Aorta (tissue), 5 donors: ENCODE data around the gene SLC16A6. TPM values are rescaled to one million over a fixed set of nuclear protein-coding genes. Genes with fewer than 3 reads are reported as not detected.
"Not testable (repeated sequence)": the region's sequence is repeated elsewhere in the genome, so short reads cannot be mapped to it uniquely, and the experiment has no call there.

Source experiments
- ATAC-seq: fragments of 200-7000 bp; cut with Tn5 transposase; one replicate; pipeline ENCODE4 v1.9.1; 2022; ENCODE audit warnings: moderate library complexity; ENCODE audit not compliant: low FRiP score
- DNase-seq, 2 donors: peaks; one replicate each; pipeline ENCODE4 v3.0.0-alpha.2; 2020
- H3K27ac ChIP-seq, 2 donors: one replicate each; pipeline ENCODE4 v1.5.1; 2013; ENCODE audit warnings: low read length in 2 of 2, mild to moderate bottlenecking in 2 of 2, moderate library complexity in 2 of 2, control low read depth in 1 of 2, inconsistent platforms in 1 of 2, low read depth in 1 of 2
- H3K27me3 ChIP-seq, 2 donors: one replicate each; pipeline ENCODE4 v1.6.1; 2013; ENCODE audit warnings: control low read depth in 1 of 2, low read length in 1 of 2, mild to moderate bottlenecking in 1 of 2, moderate library complexity in 1 of 2; ENCODE audit not compliant: insufficient read depth in 2 of 2, control insufficient read depth in 1 of 2
- H3K36me3 ChIP-seq, 2 donors: one replicate each; pipeline ENCODE4 v1.6.1; 2013; ENCODE audit warnings: control low read depth in 1 of 2, low read length in 1 of 2, mild to moderate bottlenecking in 1 of 2; ENCODE audit not compliant: insufficient read depth in 2 of 2, control insufficient read depth in 1 of 2
- H3K4me1 ChIP-seq, 2 donors: one replicate each; pipeline ENCODE4 v1.6.1; 2013; ENCODE audit warnings: low read length in 2 of 2, control low read depth in 1 of 2, mild to moderate bottlenecking in 1 of 2, moderate library complexity in 1 of 2; ENCODE audit not compliant: insufficient read depth in 2 of 2, control insufficient read depth in 1 of 2
- H3K4me3 ChIP-seq, 2 donors: one replicate each; pipeline ENCODE4 v1.5.1; 2013; ENCODE audit warnings: low read length in 2 of 2, control low read depth in 1 of 2, mild to moderate bottlenecking in 1 of 2
- H3K9me3 ChIP-seq: one replicate; pipeline ENCODE4 v1.6.1; 2013; ENCODE audit warnings: mild to moderate bottlenecking, low read length; ENCODE audit not compliant: control insufficient read depth
- WGBS, 2 donors: extraction: QIAGEN DNeasy Blood & Tissue Kit; methylation state at CpG; one replicate each; pipeline ENCODE4 v1.1.7; 2013; 5-methylcytosine and 5-hydroxymethylcytosine counted together
- intact Hi-C, 2 donors: fragments of 100-400 bp; cut with DNase I; formaldehyde crosslinking; loops; one replicate each; pipeline versions ENCODE4 v1.14.2 to v1.15.0; 2022
- polyA plus RNA-seq, 2 donors: library from polyadenylated mRNA; stranded (reverse); fragments of 200-250 nt; gene quantifications; one replicate each; pipeline ENCODE4 v1.2.3, GENCODE V29; 2013
- total RNA-seq, 2 donors: library from RNA; stranded (reverse); fragmentation: NEBNext Ultra II Directional; extraction: Animal tissue kit (Norgen Biotek cat#: 25700); gene quantifications; one replicate each; pipeline ENCODE4 v1.2.1, GENCODE V29; 2021
- donor health status: healthy with polysubstance abuse.
- donor health status: Bipolar disorder and iron deficiency.
- donor health status: DM: no; HTN: no; CAD: no.
- donor health status: DM: no; HTN: no; CAD: no.
- donor health status: DM: yes; HTN: yes; CAD: no.

SLC16A6 gene
- total and polyA plus RNA-seq, 4 donors: 0.38 to 5.4 (median 0.51) TPM; not detected in 1

DNA sequence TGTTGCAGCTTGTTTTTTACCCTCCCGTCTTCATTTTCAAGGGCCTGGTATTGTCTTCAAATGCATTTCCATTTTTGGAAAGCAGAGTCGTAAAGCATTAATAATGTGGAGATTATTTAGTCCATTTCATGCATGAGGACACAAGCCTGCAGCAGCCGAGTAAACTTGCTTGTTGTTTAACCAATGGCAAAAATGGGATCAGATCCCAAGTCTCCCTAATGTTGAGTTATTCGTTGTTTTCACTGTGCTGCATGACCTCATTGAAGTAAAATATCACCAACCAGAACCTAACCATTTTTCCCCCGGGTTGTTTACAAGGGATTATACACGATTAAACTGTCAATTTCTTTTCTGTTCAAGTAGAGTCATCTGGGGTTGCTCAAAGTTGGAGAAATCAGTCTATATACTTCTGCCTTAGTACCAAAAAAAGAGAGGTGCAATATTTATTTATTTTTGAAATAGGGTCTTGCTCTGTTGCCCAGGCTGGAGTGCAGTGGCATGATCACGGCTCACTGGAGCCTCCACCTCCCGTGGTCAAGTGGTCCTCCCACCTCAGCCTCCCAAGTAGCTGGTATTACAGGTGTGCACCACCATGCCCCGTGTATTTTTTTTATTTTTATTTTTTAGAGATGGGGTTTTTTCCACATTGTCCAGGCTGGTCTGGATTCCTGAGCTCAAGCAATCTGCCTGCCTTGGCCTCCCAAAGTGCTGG, 30.7 kb downstream of the SLC16A6 start:
- WGBS, 2 donors: 75 to 83% methylated on average over 9 of the region's 9 CpGs
- DNase-seq (no peak), ATAC-seq (no peak)
- H3K4me1 ChIP-seq: peaks cover 0 to 2% of the 10 kb centered on the region in 2 donors
- intact Hi-C loops: loop anchor here (5.0 to 10.0 kb wide), 5 partner anchors 137 to 505 kb away; no protein-coding TSS in a partner anchor
- no peaks in the 10 kb centered on the region for H3K27me3 ChIP-seq
- peaks cover 3 to 6% of the 10 kb centered on the region in 2 donors for H3K36me3 ChIP-seq
- no peak overlapping the region for H3K27ac ChIP-seq
- no peaks in the 10 kb centered on the region for H3K9me3 ChIP-seq
- H3K4me3 ChIP-seq: no peak overlapping the region

DNA sequence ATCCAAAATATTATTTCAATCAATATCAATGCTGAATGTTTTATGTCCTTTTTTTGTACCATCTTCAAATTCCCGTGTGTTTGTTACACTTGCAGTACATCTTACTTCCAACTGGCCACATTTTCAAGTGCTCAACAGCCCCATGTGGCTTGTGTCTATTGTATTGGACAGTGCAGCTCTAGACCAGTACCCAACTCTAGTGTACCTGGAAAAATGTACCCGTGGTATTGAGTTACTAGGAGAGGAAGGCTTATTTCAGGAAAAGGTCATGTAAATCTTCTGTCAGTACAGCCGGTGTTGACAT, 31.3 kb downstream of the SLC16A6 start:
- ATAC-seq, intact Hi-C loops, H3K27ac ChIP-seq, H3K4me3 ChIP-seq, H3K9me3 ChIP-seq, H3K36me3 ChIP-seq, DNase-seq, H3K27me3 ChIP-seq, H3K4me1 ChIP-seq: not testable (repeated sequence)
- WGBS, 2 donors: 91 to 94% methylated on average over 3 of the region's 3 CpGs

DNA sequence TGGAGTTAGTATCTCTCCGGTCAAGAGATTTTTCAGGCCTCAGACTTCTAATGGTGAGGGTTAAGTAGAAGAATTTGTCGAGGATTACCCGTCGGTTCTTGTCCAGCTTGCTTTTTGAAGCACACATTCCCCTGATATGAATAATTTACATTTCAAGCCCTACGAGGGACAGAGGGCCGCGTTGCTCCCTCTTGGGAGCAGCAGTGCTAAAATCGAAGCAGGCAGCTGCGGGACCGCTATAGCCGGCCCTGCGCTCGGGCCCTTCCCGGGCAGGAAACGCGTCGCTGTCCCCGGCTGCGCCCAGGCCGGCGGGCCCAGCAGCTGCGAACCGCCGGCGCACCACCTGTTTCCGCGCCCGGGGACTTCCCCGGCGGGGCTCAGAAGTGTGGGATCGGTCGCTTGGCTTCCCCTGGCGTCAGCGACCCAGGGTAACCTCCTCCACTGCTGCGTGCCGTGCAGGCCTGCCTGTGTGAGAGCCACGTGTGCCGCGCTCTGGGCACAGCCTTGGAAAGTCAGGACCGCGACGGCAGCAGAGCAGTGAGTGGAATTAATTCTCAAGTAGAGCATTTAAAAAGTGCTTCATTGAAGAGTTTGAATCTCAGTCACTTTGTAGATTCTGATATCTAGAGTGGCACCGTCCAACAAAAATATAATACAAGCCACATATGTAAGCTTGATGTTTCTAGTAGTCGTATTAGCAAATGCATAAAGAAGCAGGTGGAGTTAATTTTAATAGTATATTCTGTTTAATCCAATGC, 31.9 kb downstream of the SLC16A6 start:
- H3K27ac ChIP-seq: peak overlapping the region in 1 of 2 donors; percentile 33
- peak in 1 of 2 donors; percentile 82 for DNase-seq
- H3K4me1 ChIP-seq, H3K4me3 ChIP-seq, H3K9me3 ChIP-seq, intact Hi-C loops, H3K36me3 ChIP-seq, H3K27me3 ChIP-seq: not testable (repeated sequence)
- ATAC-seq: peak; percentile 88
- WGBS, 2 donors: 8 to 10% methylated on average over 29 to 41 of the region's 44 CpGs

DNA sequence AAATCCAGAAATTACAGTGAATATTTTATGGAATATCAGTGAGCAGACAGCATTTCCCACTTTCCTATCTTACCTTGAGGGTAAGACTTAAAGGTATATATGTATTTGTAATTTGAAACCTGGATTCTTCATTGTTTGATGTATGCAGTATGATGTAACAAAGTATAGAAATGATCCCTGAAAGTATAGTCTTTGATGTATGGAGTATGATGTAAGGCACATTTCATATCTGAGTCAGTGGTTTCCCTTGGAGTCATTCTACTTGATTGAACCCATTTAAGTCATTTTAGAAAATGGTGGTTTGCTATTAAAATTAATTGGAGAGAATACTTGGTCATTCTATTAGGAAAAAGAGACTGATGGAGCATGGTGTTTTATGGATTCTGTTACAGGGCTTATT, 33.0 kb downstream of the SLC16A6 start:
- peaks cover 0 to 3% of the 10 kb centered on the region in 2 donors for H3K4me1 ChIP-seq
- intact Hi-C loops: no loop called here
- H3K27ac ChIP-seq: no peak overlapping the region
- H3K4me3 ChIP-seq: no peak overlapping the region
- peaks cover 9% of the 10 kb centered on the region in 2 donors for H3K36me3 ChIP-seq
- H3K27me3 ChIP-seq: no peaks in the 10 kb centered on the region
- no peaks in the 10 kb centered on the region for H3K9me3 ChIP-seq
- ATAC-seq (no peak), DNase-seq (no peak)

DNA sequence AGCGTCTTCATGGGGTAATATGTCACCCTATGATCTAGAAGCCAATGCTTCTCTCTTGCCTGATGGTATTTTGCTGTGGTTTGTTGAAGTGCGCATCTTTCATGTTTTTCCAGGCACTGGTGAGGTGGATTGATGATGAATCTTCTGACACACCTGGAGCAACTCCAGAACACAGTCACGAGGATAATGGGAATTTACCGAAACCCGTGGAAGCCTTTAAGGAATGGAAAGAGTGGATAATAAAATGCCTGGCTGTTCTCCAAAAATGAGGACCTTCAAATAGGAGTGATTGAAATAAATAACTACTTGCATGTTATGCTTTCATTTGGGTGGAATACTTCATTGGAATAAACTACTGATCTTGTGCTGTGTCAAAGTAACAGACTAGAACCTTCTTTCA, 34.2 kb downstream of the SLC16A6 start:
- H3K4me1 ChIP-seq, H3K27ac ChIP-seq, H3K27me3 ChIP-seq, ATAC-seq, intact Hi-C loops, H3K36me3 ChIP-seq, H3K4me3 ChIP-seq, DNase-seq, H3K9me3 ChIP-seq: not testable (repeated sequence)
- WGBS, 2 donors: 76 to 81% methylated on average over 5 of the region's 5 CpGs

DNA sequence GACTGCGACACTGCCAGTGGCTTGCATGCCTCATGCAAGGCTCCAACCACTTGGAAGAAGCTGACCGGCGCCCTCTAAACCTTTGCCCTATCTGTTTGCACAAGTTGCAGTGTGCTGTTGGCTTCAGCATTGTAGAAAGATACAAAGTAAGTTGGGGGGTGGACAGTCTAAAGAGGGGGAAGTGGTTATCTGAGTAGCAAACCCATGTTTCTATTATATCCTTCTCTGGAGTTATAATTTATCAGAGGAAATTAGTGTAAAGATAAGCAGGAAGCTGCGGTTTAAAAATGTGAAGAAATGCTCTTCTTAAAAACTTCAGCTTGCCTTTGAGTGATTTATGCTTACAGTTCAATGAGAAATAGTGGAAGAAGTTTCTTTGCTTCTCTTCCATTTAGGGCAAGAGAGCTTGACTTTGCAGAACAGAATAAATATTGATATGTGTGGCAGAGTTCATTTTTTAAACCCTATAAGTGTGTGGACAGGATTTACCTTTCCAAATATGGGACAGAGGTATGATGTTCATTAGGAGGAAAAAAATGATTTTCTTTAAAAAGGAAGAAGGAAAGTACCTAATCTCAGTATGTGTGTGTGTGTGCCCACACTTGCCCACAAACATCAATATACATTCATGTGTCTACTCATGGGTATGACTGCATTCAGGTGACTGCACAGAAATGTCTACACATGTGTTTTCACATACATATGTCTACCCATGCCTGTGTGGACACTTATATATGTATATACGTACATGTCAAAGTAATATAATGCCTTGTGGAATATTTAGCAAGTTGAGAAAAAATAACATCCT, 35.0 kb downstream of the SLC16A6 start:
- no peak for ATAC-seq
- intact Hi-C loops: no loop called here
- peak overlapping the region in 1 of 2 donors; percentile 38 for H3K27ac ChIP-seq
- H3K36me3 ChIP-seq: peaks cover 9% of the 10 kb centered on the region in 2 donors
- no peak for DNase-seq
- no peaks in the 10 kb centered on the region for H3K27me3 ChIP-seq
- no peak overlapping the region for H3K4me3 ChIP-seq
- H3K9me3 ChIP-seq: no peaks in the 10 kb centered on the region
- 82 to 84% methylated on average over 5 of the region's 5 CpGs for WGBS, 2 donors
- H3K4me1 ChIP-seq: peaks cover 0 to 3% of the 10 kb centered on the region in 2 donors

DNA sequence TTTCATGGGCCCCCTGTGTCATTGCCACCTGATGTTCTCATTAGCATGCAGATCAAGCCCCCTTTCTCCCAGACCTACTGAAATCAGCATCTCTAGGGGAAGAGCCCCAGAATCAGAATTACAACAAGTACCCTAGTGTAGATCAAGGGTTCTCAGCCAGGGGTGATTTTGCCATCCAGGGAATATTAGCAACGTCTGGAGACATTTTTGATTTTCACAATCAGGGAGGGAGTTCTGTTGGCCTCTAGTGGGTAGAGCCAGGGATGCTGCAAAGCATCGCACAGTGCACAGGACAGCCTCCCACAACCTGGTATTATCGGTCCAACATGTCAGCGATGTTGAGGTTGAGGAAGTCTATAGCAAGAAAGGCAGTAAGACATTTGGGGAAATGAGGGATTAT, 35.8 kb downstream of the SLC16A6 start:
- Histone ChIP-seq H3K27me3 (no peaks in the 10 kb centered on the region), H3K4me3 (no peak overlapping the region), H3K36me3 (peaks cover 9% of the 10 kb centered on the region in 2 donors), H3K4me1 (peaks cover 0 to 3% of the 10 kb centered on the region in 2 donors), H3K9me3 (no peaks in the 10 kb centered on the region), H3K27ac (no peak overlapping the region)
- intact Hi-C loops: no loop called here
- DNase-seq (no peak), ATAC-seq (no peak)
- WGBS, 2 donors: 77 to 87% methylated on average over 4 of the region's 4 CpGs

DNA sequence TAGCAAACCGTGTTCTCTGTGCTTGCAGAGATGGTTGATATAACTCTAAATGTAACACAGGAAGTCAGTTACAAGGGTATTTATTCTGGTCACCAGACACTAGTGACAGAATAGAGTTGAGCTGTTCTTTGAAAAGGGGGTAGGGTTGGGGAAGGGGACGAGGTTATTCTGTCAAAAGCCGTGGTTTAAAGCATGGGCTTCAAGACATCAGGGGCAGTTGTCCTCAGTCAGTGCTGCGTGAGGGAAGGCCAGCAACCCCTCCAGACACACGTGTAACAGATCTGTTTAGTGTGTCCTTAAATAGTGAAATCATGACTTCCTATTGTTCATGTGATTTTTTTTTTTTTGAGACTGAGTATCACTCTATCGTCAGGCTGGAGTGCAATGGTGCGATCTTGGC, 37.5 kb downstream of the SLC16A6 start:
- H3K36me3 ChIP-seq, H3K27ac ChIP-seq, H3K4me1 ChIP-seq, H3K4me3 ChIP-seq, ATAC-seq, H3K9me3 ChIP-seq, intact Hi-C loops, DNase-seq, H3K27me3 ChIP-seq: not testable (repeated sequence)
- WGBS, 2 donors: 77 to 82% methylated on average over 7 of the region's 7 CpGs
